BE2C (cell line): Measurements from ENCODE around the gene PLB1.
"Not testable (repeated sequence)": the region's sequence is repeated elsewhere in the genome, so short reads cannot be mapped to it uniquely, and the experiment has no call there.

Source experiments
- DNase-seq: peaks from one replicate; pipeline ENCODE4 v3.0.0-alpha.2; 2020
- H3K27me3 ChIP-seq: fragments of 250-450 bp; sonication (Bioruptor Pico); 2 replicates; pipeline ENCODE4 v1.5.1; 2020; ENCODE audit warnings: mild to moderate bottlenecking
- H3K36me3 ChIP-seq: fragments of 250-450 bp; sonication (Bioruptor Pico); 2 replicates; pipeline ENCODE4 v1.5.1; 2020; ENCODE audit warnings: mild to moderate bottlenecking
- H3K4me1 ChIP-seq: fragments of 250-450 bp; sonication (Bioruptor Pico); 2 replicates; pipeline ENCODE4 v1.5.1; 2020
- H3K4me3 ChIP-seq: 2 replicates; pipeline ENCODE4 v1.5.1; 2011; ENCODE audit warnings: low read depth, low read length
- H3K9me3 ChIP-seq: fragments of 250-450 bp; sonication (Bioruptor Pico); 2 replicates; pipeline ENCODE4 v1.5.1; 2020
- CTCF ChIP-seq: IDR thresholded peaks from 2 replicates; pipeline ENCODE4 v1.5.1; 2012; ENCODE audit warnings: mild to moderate bottlenecking, low read depth, low read length

PLB1 gene

GRCh38 chr2:28465148-28465885, 30.5 kb upstream of the PLB1 start:
- H3K27me3 ChIP-seq, result no peaks in the 10 kb centered on the region
- TF ChIP-seq CTCF, result no peak
- H3K9me3 ChIP-seq, result no peaks in the 10 kb centered on the region
- no peaks in the 10 kb centered on the region for H3K36me3 ChIP-seq
- H3K4me3 ChIP-seq, result no peak overlapping the region
- no peak for DNase-seq
- H3K4me1 ChIP-seq, result no peaks in the 10 kb centered on the region

- H3K9me3 ChIP-seq, result no peaks in the 10 kb centered on the region
- no peaks in the 10 kb centered on the region for H3K36me3 ChIP-seq
- no peak for TF ChIP-seq CTCF
- DNase-seq, result no peak
- peaks cover 5% of the 10 kb centered on the region for H3K4me1 ChIP-seq
- no peaks in the 10 kb centered on the region for H3K27me3 ChIP-seq
- H3K4me3 ChIP-seq, result no peak overlapping the region
These were observed 26.6 kb upstream of the PLB1 start for GRCh38 chr2:28469304-28469703.

DNA sequence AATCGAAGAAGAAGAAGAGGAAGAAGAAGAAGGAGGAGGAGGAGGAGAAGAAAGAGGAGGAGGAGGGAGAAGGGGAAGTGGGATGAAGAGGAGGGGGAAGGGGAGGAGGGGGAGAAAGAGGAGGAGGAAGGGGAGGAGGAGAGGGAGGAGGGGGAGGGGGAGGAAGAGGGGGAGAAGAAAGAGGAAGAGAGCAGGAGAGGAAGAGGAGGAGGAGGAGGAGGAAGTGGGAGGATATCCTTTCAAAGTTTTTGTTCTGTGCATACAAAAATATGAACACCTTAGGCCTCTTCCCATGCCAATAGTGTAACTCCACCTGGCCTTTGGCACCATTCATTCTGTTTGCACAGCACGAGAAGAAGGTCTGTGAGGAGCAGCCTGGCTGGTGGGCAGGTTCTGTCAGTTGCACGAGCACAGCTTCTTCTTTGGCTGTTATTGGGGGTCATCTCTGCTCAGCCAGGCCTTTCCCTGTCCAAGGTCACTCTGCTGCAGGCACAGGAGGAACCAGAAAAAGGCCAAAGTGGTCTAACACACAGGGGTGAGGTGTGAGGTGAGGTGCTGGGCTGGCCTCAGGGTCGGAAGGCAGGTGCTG, 25.8 kb upstream of the PLB1 start:
- no peak for TF ChIP-seq CTCF
- no peaks in the 10 kb centered on the region for H3K27me3 ChIP-seq
- no peaks in the 10 kb centered on the region for H3K9me3 ChIP-seq
- H3K4me1 ChIP-seq, result peaks cover 5% of the 10 kb centered on the region
- no peak overlapping the region for H3K4me3 ChIP-seq
- no peak for DNase-seq
- no peaks in the 10 kb centered on the region for H3K36me3 ChIP-seq

- no peaks in the 10 kb centered on the region for H3K27me3 ChIP-seq
- no peaks in the 10 kb centered on the region for H3K36me3 ChIP-seq
- DNase-seq, result no peak
- no peak overlapping the region for H3K4me3 ChIP-seq
- H3K9me3 ChIP-seq, result no peaks in the 10 kb centered on the region
- peaks cover 5% of the 10 kb centered on the region for H3K4me1 ChIP-seq
- TF ChIP-seq CTCF, result no peak
These were observed 25.1 kb upstream of the PLB1 start for GRCh38 chr2:28470759-28471158.

GRCh38 chr2:28471214-28471613, 24.6 kb upstream of the PLB1 start:
- peak; percentile 29 for DNase-seq
- TF ChIP-seq CTCF, result no peak
- Histone ChIP-seq H3K36me3 (no peaks in the 10 kb centered on the region), H3K9me3 (no peaks in the 10 kb centered on the region), H3K4me1 (peaks cover 5% of the 10 kb centered on the region), H3K4me3 (no peak overlapping the region), H3K27me3 (no peaks in the 10 kb centered on the region)

DNA sequence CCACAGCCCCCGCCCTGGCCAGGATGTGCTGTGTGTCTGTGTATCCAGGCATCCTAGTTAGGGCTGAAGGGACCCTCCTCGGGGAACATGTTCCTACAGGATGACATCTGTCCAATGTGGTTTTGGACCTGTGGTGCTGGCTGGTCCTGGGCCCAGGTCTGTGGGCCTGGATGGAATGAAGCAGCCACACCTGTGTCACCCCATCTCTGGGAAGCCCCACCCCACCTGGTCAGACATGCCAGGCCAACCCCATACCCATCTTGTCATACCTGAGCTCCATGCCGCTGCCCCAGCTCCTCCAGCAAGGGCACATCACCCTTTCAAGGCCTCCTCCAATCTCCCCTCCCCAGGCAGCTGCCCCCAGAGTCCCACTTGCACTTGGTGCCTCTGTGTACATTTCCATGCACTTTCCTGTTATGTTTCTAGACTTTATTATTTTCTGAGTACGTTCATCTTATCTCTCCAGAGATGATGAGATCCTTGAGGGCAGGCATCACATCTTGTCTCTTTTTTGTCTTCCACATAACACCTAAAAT, 24.1 kb upstream of the PLB1 start:
- TF ChIP-seq CTCF, result no peak
- H3K36me3 ChIP-seq, result no peaks in the 10 kb centered on the region
- DNase-seq, result no peak
- no peaks in the 10 kb centered on the region for H3K27me3 ChIP-seq
- no peaks in the 10 kb centered on the region for H3K9me3 ChIP-seq
- no peak overlapping the region for H3K4me3 ChIP-seq
- H3K4me1 ChIP-seq, result peaks cover 5% of the 10 kb centered on the region

DNA sequence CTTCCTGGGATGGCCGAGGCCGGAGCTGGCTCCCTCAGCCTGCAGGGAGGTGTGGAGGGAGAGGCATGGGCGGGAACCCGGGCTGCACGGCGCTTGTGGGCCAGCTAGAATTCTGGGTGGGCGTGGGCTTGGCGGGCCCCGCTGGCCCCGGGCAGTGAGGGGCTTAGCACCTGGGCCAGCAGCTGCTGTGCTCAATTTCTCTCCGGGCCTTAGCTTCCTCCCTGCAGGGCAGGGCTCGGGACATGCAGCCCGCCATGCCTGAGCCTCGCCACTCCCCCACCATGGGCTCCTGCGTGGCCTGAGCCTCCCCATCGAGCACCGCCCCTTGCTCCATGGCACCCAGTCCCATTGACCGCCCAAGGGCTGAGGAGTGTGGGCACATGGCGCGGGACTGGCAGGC, 23.2 kb upstream of the PLB1 start:
- H3K4me1 ChIP-seq, H3K4me3 ChIP-seq, H3K27me3 ChIP-seq, H3K9me3 ChIP-seq, DNase-seq, H3K36me3 ChIP-seq: not testable (repeated sequence)
